Measurements from ENCODE around the gene RIOK1. TPM values are rescaled to one million over a fixed set of nuclear protein-coding genes. Genes with fewer than 3 reads are reported as not detected.

RIOK1 gene
- total RNA-seq, 1 experiment from 2014 or later = 39.9 TPM

GRCh38 chr6:7441048-7441775 is 51.6 kb downstream of the RIOK1 start:
- H3K4me1 ChIP-seq (ENCODE audit: insufficient read depth, low read length) = no peaks in the 10 kb centered on the region
- H3K9me3 ChIP-seq (ENCODE audit: low read length) = no peaks in the 10 kb centered on the region
- no peaks in the 10 kb centered on the region for H4K20me1 ChIP-seq (ENCODE audit: low read length)
- intact Hi-C loops (cut with micrococcal nuclease) = no loop called here
- no peak for TF ChIP-seq EZH2 (IDR thresholded peaks at IDR 0.05; ENCODE audit: low read length, unreplicated experiment)
- no peak for TF ChIP-seq CTCF (conservative IDR thresholded peaks at IDR 0.05; ENCODE audit: low read depth, low read length)
- no peaks in the 10 kb centered on the region for H3K36me3 ChIP-seq (ENCODE audit: low read depth, low read length)
- no peaks in the 10 kb centered on the region for H3K9me2 ChIP-seq (replicated peaks; ENCODE audit: low read length)
- H3K27ac ChIP-seq (ENCODE audit: low read length) = no peak overlapping the region
- no TSS peak for BruUV-seq (replicated peaks)
- H3K4me2 ChIP-seq (ENCODE audit: low read length) = no peak overlapping the region
- no peak overlapping the region for H3K9ac ChIP-seq (ENCODE audit: low read length)
- H3K27me3 ChIP-seq (ENCODE audit: low read length) = no peaks in the 10 kb centered on the region
- CTCF ChIA-PET = no interaction called here
- H2AFZ ChIP-seq (ENCODE audit: low read length) = no peak overlapping the region
- DNase-seq (no peak), ATAC-seq (no peak)
- POLR2A ChIA-PET (ENCODE audit: unreplicated experiment) = no interaction called here
- H3F3A ChIP-seq (ENCODE audit: low read length, unreplicated experiment) = no peaks in the 10 kb centered on the region
- no peak overlapping the region for H3K4me3 ChIP-seq (ENCODE audit: low read length)
- H3K79me2 ChIP-seq (ENCODE audit: low read length) = no peaks in the 10 kb centered on the region

- ChIA-PET POLR2A (ENCODE audit: unreplicated experiment) (no interaction called here), CTCF (no interaction called here)
- H4K20me1 ChIP-seq (ENCODE audit: low read length) = no peaks in the 10 kb centered on the region
- intact Hi-C loops (cut with micrococcal nuclease) = no loop called here
- ATAC-seq (no peak), DNase-seq (no peak)
- no peaks in the 10 kb centered on the region for H3K27me3 ChIP-seq (ENCODE audit: low read length)
- no peak for TF ChIP-seq EZH2phosphoT487 (IDR thresholded peaks at IDR 0.05; ENCODE audit: borderline replicate concordance, low read length)
- no peak for TF ChIP-seq EZH2 (IDR thresholded peaks at IDR 0.05; ENCODE audit: low read length, unreplicated experiment)
- TF ChIP-seq CTCF (conservative IDR thresholded peaks at IDR 0.05; ENCODE audit: low read depth, low read length) = no peak
- no peaks in the 10 kb centered on the region for H3F3A ChIP-seq (ENCODE audit: low read length, unreplicated experiment)
- no TSS peak for BruUV-seq (replicated peaks)
- no peaks in the 10 kb centered on the region for H3K79me2 ChIP-seq (ENCODE audit: low read length)
- H3K4me3 ChIP-seq (ENCODE audit: low read length) = no peak overlapping the region
- no peaks in the 10 kb centered on the region for H3K4me1 ChIP-seq (ENCODE audit: insufficient read depth, low read length)
- no peaks in the 10 kb centered on the region for H3K9me3 ChIP-seq (ENCODE audit: low read length)
- H3K27ac ChIP-seq (ENCODE audit: low read length) = no peak overlapping the region
- no peaks in the 10 kb centered on the region for H3K9me2 ChIP-seq (replicated peaks; ENCODE audit: low read length)
- H3K4me2 ChIP-seq (ENCODE audit: low read length) = no peak overlapping the region
- no peak overlapping the region for H2AFZ ChIP-seq (ENCODE audit: low read length)
- no peaks in the 10 kb centered on the region for H3K36me3 ChIP-seq (ENCODE audit: low read depth, low read length)
- H3K9ac ChIP-seq (ENCODE audit: low read length) = no peak overlapping the region
Observed at GRCh38 chr6:7442467-7442866, 52.9 kb downstream of the RIOK1 start.

- no peaks in the 10 kb centered on the region for H3K9me3 ChIP-seq (ENCODE audit: low read length)
- POLR2A ChIA-PET (ENCODE audit: unreplicated experiment) = no interaction called here
- ATAC-seq (no peak), DNase-seq (no peak)
- no peaks in the 10 kb centered on the region for H3K4me1 ChIP-seq (ENCODE audit: insufficient read depth, low read length)
- H3K9ac ChIP-seq (ENCODE audit: low read length) = no peak overlapping the region
- no peak overlapping the region for H3K27ac ChIP-seq (ENCODE audit: low read length)
- H3F3A ChIP-seq (ENCODE audit: low read length, unreplicated experiment) = no peaks in the 10 kb centered on the region
- H2AFZ ChIP-seq (ENCODE audit: low read length) = no peak overlapping the region
- no peaks in the 10 kb centered on the region for H4K20me1 ChIP-seq (ENCODE audit: low read length)
- H3K79me2 ChIP-seq (ENCODE audit: low read length) = no peaks in the 10 kb centered on the region
- no peak overlapping the region for H3K4me2 ChIP-seq (ENCODE audit: low read length)
- no peaks in the 10 kb centered on the region for H3K27me3 ChIP-seq (ENCODE audit: low read length)
- TF ChIP-seq EZH2 (IDR thresholded peaks at IDR 0.05; ENCODE audit: low read length, unreplicated experiment) (no peak), EZH2phosphoT487 (IDR thresholded peaks at IDR 0.05; ENCODE audit: borderline replicate concordance, low read length) (no peak), CTCF (conservative IDR thresholded peaks at IDR 0.05; ENCODE audit: low read depth, low read length) (no peak)
- no peak overlapping the region for H3K4me3 ChIP-seq (ENCODE audit: low read length)
- H3K9me2 ChIP-seq (replicated peaks; ENCODE audit: low read length) = no peaks in the 10 kb centered on the region
- no peaks in the 10 kb centered on the region for H3K36me3 ChIP-seq (ENCODE audit: low read depth, low read length)
- no TSS peak for BruUV-seq (replicated peaks)
- intact Hi-C loops (cut with micrococcal nuclease) = no loop called here
- CTCF ChIA-PET = no interaction called here
Observed at GRCh38 chr6:7445101-7445500, 55.5 kb downstream of the RIOK1 start.
